ENCODE data around the gene SYT12. TPM values are rescaled to one million over a fixed set of nuclear protein-coding genes. Genes with fewer than 3 reads are reported as not detected.
A peak's percentile ranks its signal among the peaks of the same experiment; 100 is the strongest.

SYT12 gene
- total and polyA plus RNA-seq, 4 donors, result 0.12 to 0.25 (median 0.17) TPM; not detected in 1

DNA sequence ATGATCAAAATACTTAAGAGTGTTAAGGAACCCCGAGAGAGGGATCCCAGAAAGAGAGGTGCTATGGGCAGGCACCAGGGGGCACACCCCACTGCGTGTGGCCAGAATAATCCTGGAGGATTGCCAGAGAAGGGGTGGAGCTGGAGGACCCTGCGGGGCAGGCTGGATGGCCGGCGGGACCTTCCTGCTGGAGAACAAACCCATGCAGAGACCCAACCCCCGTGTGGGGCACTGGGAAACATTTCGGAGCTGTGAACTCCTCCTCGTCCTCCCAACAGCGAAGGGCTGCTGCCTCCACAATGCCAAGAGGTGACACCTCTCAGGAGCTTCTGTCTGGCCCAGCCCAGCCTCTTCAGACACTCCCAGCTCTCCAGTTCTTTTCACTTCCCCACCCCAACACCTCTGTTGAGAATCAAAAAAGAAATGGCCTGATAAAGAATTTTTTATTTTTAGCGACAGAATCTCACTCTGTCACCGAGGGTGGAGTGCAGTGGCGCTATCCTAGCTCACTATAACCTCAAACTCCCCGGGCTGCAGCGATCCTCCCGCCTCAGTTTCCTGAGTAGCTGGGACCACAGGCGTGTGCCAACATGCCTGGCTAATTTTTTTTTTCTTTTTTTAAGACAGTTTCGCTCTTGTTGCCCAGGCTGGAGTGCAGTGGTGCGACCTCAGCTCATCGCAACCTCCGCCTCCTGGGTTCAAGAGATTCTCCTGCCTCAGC is 59.3 kb downstream of the SYT12 start:
- H3K4me3 ChIP-seq, result no peak overlapping the region
- H3K36me3 ChIP-seq (ENCODE audit: control insufficient read depth in 4 of 4, insufficient read depth in 4 of 4, low read length in 4 of 4), result no peaks in the 10 kb centered on the region
- peak overlapping the region in 1 of 2 donors; percentile 32 for H3K9ac ChIP-seq (ENCODE audit: insufficient read depth in 1 of 2, low read length in 2 of 2)
- no peaks in the 10 kb centered on the region for H3K27me3 ChIP-seq (ENCODE audit: control insufficient read depth in 3 of 3, insufficient read depth in 3 of 3, low read length in 2 of 3)
- H3K27ac ChIP-seq (ENCODE audit: low read depth in 1 of 2, low read length in 1 of 2), result no peak overlapping the region
- peaks cover 0 to 9% (median 4%) of the 10 kb centered on the region in 5 donors for H3K4me1 ChIP-seq (ENCODE audit: control insufficient read depth in 5 of 5, insufficient read depth in 5 of 5, low read length in 5 of 5)
- TF ChIP-seq, protein P1, sequence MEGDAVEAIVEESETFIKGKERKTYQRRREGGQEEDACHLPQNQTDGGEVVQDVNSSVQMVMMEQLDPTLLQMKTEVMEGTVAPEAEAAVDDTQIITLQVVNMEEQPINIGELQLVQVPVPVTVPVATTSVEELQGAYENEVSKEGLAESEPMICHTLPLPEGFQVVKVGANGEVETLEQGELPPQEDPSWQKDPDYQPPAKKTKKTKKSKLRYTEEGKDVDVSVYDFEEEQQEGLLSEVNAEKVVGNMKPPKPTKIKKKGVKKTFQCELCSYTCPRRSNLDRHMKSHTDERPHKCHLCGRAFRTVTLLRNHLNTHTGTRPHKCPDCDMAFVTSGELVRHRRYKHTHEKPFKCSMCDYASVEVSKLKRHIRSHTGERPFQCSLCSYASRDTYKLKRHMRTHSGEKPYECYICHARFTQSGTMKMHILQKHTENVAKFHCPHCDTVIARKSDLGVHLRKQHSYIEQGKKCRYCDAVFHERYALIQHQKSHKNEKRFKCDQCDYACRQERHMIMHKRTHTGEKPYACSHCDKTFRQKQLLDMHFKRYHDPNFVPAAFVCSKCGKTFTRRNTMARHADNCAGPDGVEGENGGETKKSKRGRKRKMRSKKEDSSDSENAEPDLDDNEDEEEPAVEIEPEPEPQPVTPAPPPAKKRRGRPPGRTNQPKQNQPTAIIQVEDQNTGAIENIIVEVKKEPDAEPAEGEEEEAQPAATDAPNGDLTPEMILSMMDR (IDR thresholded peaks at IDR 0.05; ENCODE audit: control extremely low read depth, extremely low read depth), result no peak
- DNase-seq, result peak; percentile 71 to 79 (median 74)
- H3K9me3 ChIP-seq (ENCODE audit: control insufficient read depth in 4 of 4, insufficient read depth in 3 of 4, low read length in 3 of 4), result no peaks in the 10 kb centered on the region
- 22 to 29% methylated on average over 20 of the region's 20 CpGs for whole genome bisulfite sequencing, 2 donors
- ATAC-seq (ENCODE audit: insufficient read depth, low FRiP score), result no peak

DNA sequence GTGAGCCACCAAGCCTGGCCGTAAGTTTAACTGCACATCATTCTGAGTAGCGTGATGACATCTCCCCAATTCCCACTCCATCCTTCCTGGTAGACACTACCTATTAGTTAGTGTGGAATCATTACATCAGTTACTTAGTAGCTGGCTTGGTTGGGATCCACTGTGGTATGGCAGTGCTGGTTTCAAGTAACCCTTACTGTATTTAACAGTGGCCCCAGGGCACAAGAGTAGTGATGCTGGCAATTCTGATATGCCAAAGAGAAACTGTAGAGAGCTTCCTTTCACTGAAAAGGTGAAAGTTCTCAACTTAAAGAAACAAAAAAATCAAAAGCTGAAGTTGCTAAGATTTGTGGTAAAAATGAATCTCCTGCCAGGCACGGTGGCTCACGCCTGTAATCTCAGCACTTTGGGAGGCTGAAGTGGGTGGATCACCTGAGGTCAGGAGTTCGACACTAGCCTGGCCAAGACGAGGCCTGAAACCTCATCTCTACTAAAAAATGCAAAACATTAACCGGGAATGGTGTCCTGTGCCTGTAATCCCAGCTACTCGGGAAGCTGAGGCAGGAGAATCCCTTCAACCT is 60.9 kb downstream of the SYT12 start:
- H3K27me3 ChIP-seq (ENCODE audit: control insufficient read depth in 3 of 3, insufficient read depth in 3 of 3, low read length in 2 of 3), result no peaks in the 10 kb centered on the region
- 85 to 89% methylated on average over 8 of the region's 8 CpGs for WGBS, 2 donors
- no peak overlapping the region for H3K9ac ChIP-seq (ENCODE audit: insufficient read depth in 1 of 2, low read length in 2 of 2)
- ATAC-seq (ENCODE audit: insufficient read depth, low FRiP score) (no peak), DNase-seq (no peak)
- no peak overlapping the region for H3K4me3 ChIP-seq
- no peaks in the 10 kb centered on the region for H3K9me3 ChIP-seq (ENCODE audit: control insufficient read depth in 4 of 4, insufficient read depth in 3 of 4, low read length in 3 of 4)
- TF ChIP-seq, protein P1 (IDR thresholded peaks at IDR 0.05; ENCODE audit: control extremely low read depth, extremely low read depth), result no peak
- no peak overlapping the region for H3K27ac ChIP-seq (ENCODE audit: low read depth in 1 of 2, low read length in 1 of 2)
- H3K36me3 ChIP-seq (ENCODE audit: control insufficient read depth in 4 of 4, insufficient read depth in 4 of 4, low read length in 4 of 4), result no peaks in the 10 kb centered on the region
- peaks cover 0 to 9% (median 4%) of the 10 kb centered on the region in 5 donors for H3K4me1 ChIP-seq (ENCODE audit: control insufficient read depth in 5 of 5, insufficient read depth in 5 of 5, low read length in 5 of 5)

DNA sequence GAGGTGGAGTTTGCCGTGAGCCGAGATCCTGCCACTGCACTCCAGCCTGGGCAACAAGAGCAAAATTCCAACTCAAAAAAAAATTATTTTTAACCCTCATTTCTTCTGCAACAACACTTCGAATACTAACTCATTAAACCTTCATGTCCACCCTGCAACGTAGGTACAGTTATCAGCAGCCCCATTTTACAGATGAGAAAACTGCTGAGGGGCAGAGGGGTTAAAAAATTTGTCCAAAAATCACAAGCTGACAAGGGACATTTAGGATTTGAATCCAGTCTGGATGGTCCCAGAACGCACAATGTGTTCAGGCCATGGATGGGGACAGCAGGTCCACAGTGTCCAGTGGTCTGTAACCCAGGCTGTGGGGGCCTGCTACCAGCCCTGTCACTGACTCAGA is 62.7 kb downstream of the SYT12 start:
- H3K9ac ChIP-seq (ENCODE audit: insufficient read depth in 1 of 2, low read length in 2 of 2), result no peak overlapping the region
- DNase-seq (no peak), ATAC-seq (ENCODE audit: insufficient read depth, low FRiP score) (no peak)
- H3K27ac ChIP-seq (ENCODE audit: low read depth in 1 of 2, low read length in 1 of 2), result no peak overlapping the region
- TF ChIP-seq, protein P1 (IDR thresholded peaks at IDR 0.05; ENCODE audit: control extremely low read depth, extremely low read depth), result no peak
- no peaks in the 10 kb centered on the region for H3K9me3 ChIP-seq (ENCODE audit: control insufficient read depth in 4 of 4, insufficient read depth in 3 of 4, low read length in 3 of 4)
- WGBS, 2 donors, result 97 to 98% methylated on average over 5 of the region's 5 CpGs
- peaks cover 0 to 9% (median 4%) of the 10 kb centered on the region in 5 donors for H3K4me1 ChIP-seq (ENCODE audit: control insufficient read depth in 5 of 5, insufficient read depth in 5 of 5, low read length in 5 of 5)
- no peaks in the 10 kb centered on the region for H3K36me3 ChIP-seq (ENCODE audit: control insufficient read depth in 4 of 4, insufficient read depth in 4 of 4, low read length in 4 of 4)
- H3K27me3 ChIP-seq (ENCODE audit: control insufficient read depth in 3 of 3, insufficient read depth in 3 of 3, low read length in 2 of 3), result no peaks in the 10 kb centered on the region
- no peak overlapping the region for H3K4me3 ChIP-seq

Data from lung (tissue), 12 donors.